Stimulated activated effector memory CD8-positive, alpha-beta T cell treated with anti-CD3 and anti-CD28 coated beads, Interleukin-12 subunit alpha, Interleukin-12 subunit beta, amount 100 ng/mL, for 72 hours (primary cell): ENCODE results near the gene SH3RF1.

Source experiments
- ATAC-seq: fragments of 150-1000 bp; cut with Tn5 transposase; 2 replicates; pipeline ENCODE4 v1.10.0; 2021
- DNase-seq, 2 donors: peaks; one replicate each; pipeline ENCODE4 v3.0.0; 2021 to 2022; ENCODE audit warnings: low spot score in 2 of 2
- H3K27ac Mint-ChIP-seq: one replicate; pipeline ENCODE4 v1.8.0; 2022; ENCODE audit warnings: mild to moderate bottlenecking, mixed read lengths
- H3K36me3 Mint-ChIP-seq: one replicate; pipeline ENCODE4 v1.8.0; 2022; ENCODE audit warnings: mild to moderate bottlenecking, mixed read lengths
- H3K4me1 Mint-ChIP-seq: one replicate; pipeline ENCODE4 v1.8.0; 2022; ENCODE audit warnings: mixed read lengths
- H3K4me3 Mint-ChIP-seq: one replicate; pipeline ENCODE4 v1.8.0; 2022; ENCODE audit warnings: mild to moderate bottlenecking, mixed read lengths
- H3K9me3 Mint-ChIP-seq: one replicate; pipeline ENCODE4 v1.8.0; 2022; ENCODE audit warnings: mixed read lengths

SH3RF1 gene

GRCh38 chr4:169142391-169142790 lies 128.4 kb downstream of the SH3RF1 start:
- Mint-ChIP-seq H3K36me3 (no peaks in the 10 kb centered on the region), H3K4me3 (no peak overlapping the region), H3K27ac (no peak overlapping the region), H3K9me3 (no peaks in the 10 kb centered on the region), H3K4me1 (no peaks in the 10 kb centered on the region)
- no peak for DNase-seq
- ATAC-seq = no peak

GRCh38 chr4:169139021-169139420 lies 131.7 kb downstream of the SH3RF1 start:
- Mint-ChIP-seq H3K36me3 (no peaks in the 10 kb centered on the region), H3K9me3 (no peaks in the 10 kb centered on the region), H3K27ac (no peak overlapping the region), H3K4me1 (no peaks in the 10 kb centered on the region), H3K4me3 (no peak overlapping the region)
- no peak for DNase-seq
- ATAC-seq = no peak

- ATAC-seq (no peak), DNase-seq (no peak)
- Mint-ChIP-seq H3K4me3 (no peak overlapping the region), H3K27ac (no peak overlapping the region), H3K9me3 (no peaks in the 10 kb centered on the region), H3K36me3 (no peaks in the 10 kb centered on the region), H3K4me1 (no peaks in the 10 kb centered on the region)
Measured at GRCh38 chr4:169137558-169137920, 133.2 kb downstream of the SH3RF1 start.

- no peaks in the 10 kb centered on the region for H3K9me3 Mint-ChIP-seq
- ATAC-seq = no peak
- no peaks in the 10 kb centered on the region for H3K4me1 Mint-ChIP-seq
- H3K36me3 Mint-ChIP-seq = no peaks in the 10 kb centered on the region
- H3K27ac Mint-ChIP-seq = no peak overlapping the region
- DNase-seq = no peak
- no peak overlapping the region for H3K4me3 Mint-ChIP-seq
Measured at GRCh38 chr4:169136796-169137557, 133.8 kb downstream of the SH3RF1 start.

- no peak for DNase-seq
- no peaks in the 10 kb centered on the region for H3K9me3 Mint-ChIP-seq
- no peak for ATAC-seq
- H3K36me3 Mint-ChIP-seq = no peaks in the 10 kb centered on the region
- H3K4me1 Mint-ChIP-seq = no peaks in the 10 kb centered on the region
- H3K27ac Mint-ChIP-seq = no peak overlapping the region
- no peak overlapping the region for H3K4me3 Mint-ChIP-seq
Measured at GRCh38 chr4:169136330-169136729, 134.4 kb downstream of the SH3RF1 start.

GRCh38 chr4:169135776-169136175 lies 135.0 kb downstream of the SH3RF1 start:
- H3K4me3 Mint-ChIP-seq = no peak overlapping the region
- ATAC-seq (no peak), DNase-seq (no peak)
- no peaks in the 10 kb centered on the region for H3K36me3 Mint-ChIP-seq
- no peak overlapping the region for H3K27ac Mint-ChIP-seq
- no peaks in the 10 kb centered on the region for H3K9me3 Mint-ChIP-seq
- H3K4me1 Mint-ChIP-seq = no peaks in the 10 kb centered on the region

- DNase-seq (no peak), ATAC-seq (no peak)
- Mint-ChIP-seq H3K4me3 (no peak overlapping the region), H3K36me3 (no peaks in the 10 kb centered on the region), H3K4me1 (no peaks in the 10 kb centered on the region), H3K9me3 (no peaks in the 10 kb centered on the region), H3K27ac (no peak overlapping the region)
Measured at GRCh38 chr4:169133932-169134331, 136.8 kb downstream of the SH3RF1 start.

GRCh38 chr4:169132561-169133305 lies 138.0 kb downstream of the SH3RF1 start:
- H3K9me3 Mint-ChIP-seq = no peaks in the 10 kb centered on the region
- no peak overlapping the region for H3K4me3 Mint-ChIP-seq
- ATAC-seq = no peak
- H3K36me3 Mint-ChIP-seq = no peaks in the 10 kb centered on the region
- no peak for DNase-seq
- no peak overlapping the region for H3K27ac Mint-ChIP-seq
- H3K4me1 Mint-ChIP-seq = no peaks in the 10 kb centered on the region

GRCh38 chr4:169131556-169132208 lies 139.1 kb downstream of the SH3RF1 start:
- ATAC-seq = no peak
- Mint-ChIP-seq H3K36me3 (no peaks in the 10 kb centered on the region), H3K4me3 (no peak overlapping the region), H3K9me3 (no peaks in the 10 kb centered on the region), H3K27ac (no peak overlapping the region), H3K4me1 (no peaks in the 10 kb centered on the region)
- no peak for DNase-seq

GRCh38 chr4:169128902-169129301 lies 141.9 kb downstream of the SH3RF1 start:
- no peaks in the 10 kb centered on the region for H3K36me3 Mint-ChIP-seq
- no peak overlapping the region for H3K27ac Mint-ChIP-seq
- ATAC-seq = no peak
- no peak for DNase-seq
- no peak overlapping the region for H3K4me3 Mint-ChIP-seq
- no peaks in the 10 kb centered on the region for H3K9me3 Mint-ChIP-seq
- no peaks in the 10 kb centered on the region for H3K4me1 Mint-ChIP-seq

- no peak for ATAC-seq
- H3K36me3 Mint-ChIP-seq = no peaks in the 10 kb centered on the region
Measured at GRCh38 chr4:169127314-169127713, 143.4 kb downstream of the SH3RF1 start.

GRCh38 chr4:169124661-169125060 lies 146.1 kb downstream of the SH3RF1 start:
- H3K4me3 Mint-ChIP-seq = no peak overlapping the region
- no peak overlapping the region for H3K27ac Mint-ChIP-seq
- DNase-seq = no peak
- ATAC-seq = no peak
- H3K4me1 Mint-ChIP-seq = no peaks in the 10 kb centered on the region
- no peaks in the 10 kb centered on the region for H3K36me3 Mint-ChIP-seq
- no peaks in the 10 kb centered on the region for H3K9me3 Mint-ChIP-seq

More at GRCh38 chr4:169127314-169127713, 143.4 kb downstream of the SH3RF1 start:
- Mint-ChIP-seq H3K4me3 (no peak overlapping the region), H3K4me1 (no peaks in the 10 kb centered on the region), H3K9me3 (no peaks in the 10 kb centered on the region), H3K27ac (no peak overlapping the region)
- DNase-seq = no peak

GRCh38 chr4:169122422-169122821 lies 148.3 kb downstream of the SH3RF1 start:
- no peak for DNase-seq
- no peaks in the 10 kb centered on the region for H3K36me3 Mint-ChIP-seq
- no peak overlapping the region for H3K27ac Mint-ChIP-seq
- H3K4me1 Mint-ChIP-seq = no peaks in the 10 kb centered on the region
- no peak for ATAC-seq
- H3K9me3 Mint-ChIP-seq = no peaks in the 10 kb centered on the region
- no peak overlapping the region for H3K4me3 Mint-ChIP-seq

GRCh38 chr4:169121861-169122382 lies 148.8 kb downstream of the SH3RF1 start:
- no peaks in the 10 kb centered on the region for H3K4me1 Mint-ChIP-seq
- no peaks in the 10 kb centered on the region for H3K9me3 Mint-ChIP-seq
- DNase-seq (no peak), ATAC-seq (no peak)
- no peaks in the 10 kb centered on the region for H3K36me3 Mint-ChIP-seq
- H3K27ac Mint-ChIP-seq = no peak overlapping the region
- no peak overlapping the region for H3K4me3 Mint-ChIP-seq

- DNase-seq (no peak), ATAC-seq (no peak)
- no peaks in the 10 kb centered on the region for H3K9me3 Mint-ChIP-seq
- no peak overlapping the region for H3K27ac Mint-ChIP-seq
- H3K4me3 Mint-ChIP-seq = no peak overlapping the region
- H3K36me3 Mint-ChIP-seq = no peaks in the 10 kb centered on the region
- H3K4me1 Mint-ChIP-seq = no peaks in the 10 kb centered on the region
Measured at GRCh38 chr4:169120624-169121023, 150.1 kb downstream of the SH3RF1 start.
